Sigmoid colon (tissue), 4 donors: ENCODE results near the gene KL.

Source experiments
- CTCF ChIP-seq, 4 experiments: fragments of 450-650 bp in 3 of 4; fragments of 200-600 bp in 1 of 4; IDR thresholded peaks; one replicate each; pipeline ENCODE4 v1.5.1; 2016 to 2019; ENCODE audit warnings: antibody characterized with exemption in 4 of 4, mild to moderate bottlenecking in 3 of 4, moderate library complexity in 2 of 4
- POLR2A ChIP-seq, 2 donors: fragments of 450-650 bp; IDR thresholded peaks; one replicate each; pipeline ENCODE4 v1.6.1; 2016; ENCODE audit warnings: antibody characterized with exemption in 2 of 2, mild to moderate bottlenecking in 2 of 2, moderate library complexity in 2 of 2
- POLR2AphosphoS5 ChIP-seq, 4 donors: sonication (generic); formaldehyde crosslinking; IDR thresholded peaks; one replicate each; pipeline ENCODE4 v1.6.1; 2017; ENCODE audit warnings: antibody characterized with exemption in 4 of 4

DNA sequence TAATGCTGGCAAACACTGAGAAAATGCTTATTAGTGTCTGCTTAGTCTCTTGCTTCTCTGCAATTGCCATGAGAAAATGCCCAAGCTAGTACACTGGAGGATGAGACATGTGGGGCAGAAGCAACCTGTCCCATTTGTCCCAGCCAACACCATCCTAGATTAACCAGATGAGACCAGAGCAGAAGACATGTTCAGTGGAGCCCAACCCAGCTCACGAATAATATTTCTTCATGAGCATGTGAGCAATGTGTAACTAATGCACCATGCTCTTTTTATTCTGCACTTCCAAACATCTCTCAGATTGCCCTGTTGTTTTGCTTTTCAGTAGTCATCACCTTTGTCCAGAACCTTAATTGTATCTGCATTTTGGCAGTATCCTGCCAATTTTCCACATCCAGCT is 21.4 kb downstream of the KL start:
- TF ChIP-seq POLR2A (IDR thresholded peaks at IDR 0.05) (no peak), CTCF (IDR thresholded peaks at IDR 0.05) (no peak), POLR2AphosphoS5 (IDR thresholded peaks at IDR 0.05) (peak in 2 of 4 donors; percentile 32 to 45)
